Measurements from ENCODE around the gene P3R3URF. TPM values are rescaled to one million over a fixed set of nuclear protein-coding genes. Genes with fewer than 3 reads are reported as not detected.

P3R3URF gene
- total and polyA plus RNA-seq, 9 of the 15 experiments (the other 6 are each of a cell fraction or from before 2014, with no cell fraction given): not detected

GRCh38 chr1:46137916-46138315 lies 38.4 kb downstream of the P3R3URF start:
- H3K36me3 ChIP-seq (ENCODE audit: control insufficient read depth, insufficient read depth, low read length): no peaks in the 10 kb centered on the region; the same call in 2 of the 3 replicates
- DNase-seq (ENCODE audit: extremely low read depth in 1 of 4, low spot score in 3 of 4) (no peak), ATAC-seq (no peak), FAIRE-seq (no peak)
- H3K9ac ChIP-seq (ENCODE audit: insufficient read depth in 1 of 2, low read depth in 2 of 2, low read length in 2 of 2): no peak overlapping the region
- no peaks in the 10 kb centered on the region for H3K79me2 ChIP-seq (ENCODE audit: control insufficient read depth, insufficient read depth, low read length)
- no peak overlapping the region for H3K4me2 ChIP-seq (ENCODE audit: insufficient read depth, low read length)
- H3K27me3 ChIP-seq (ENCODE audit: control insufficient read depth in 2 of 2, insufficient read depth in 2 of 2, low read length in 2 of 2): no peaks in the 10 kb centered on the region
- in situ Hi-C loops (cut with MboI) (no loop called here), intact Hi-C loops (cut with micrococcal nuclease) (no loop called here)
- 45% methylated on average over 3 of the region's 3 CpGs for WGBS (ENCODE audit: insufficient coverage, low coverage, missing lambda C conversion rate)
- no peak overlapping the region for H3K27ac ChIP-seq (ENCODE audit: extremely low read depth, low read depth, low read length)
- POLR2A ChIA-PET: interaction anchor here (0.9 to 1.6 kb wide), 5 partner anchors 11 to 20 kb away, joined by 3 to 7 read pairs (median 3); no protein-coding TSS in a partner anchor
- H4K20me1 ChIP-seq (replicated peaks; ENCODE audit: control insufficient read depth, insufficient read depth, low read length): no peaks in the 10 kb centered on the region
- TF ChIP-seq ZBTB7A (IDR thresholded peaks at IDR 0.05; ENCODE audit: borderline replicate concordance, control insufficient read depth, low read depth, low read length): 0 out of 2 replicates have a peak, but pooled peaks have one; percentile 12
- no peak for TF ChIP-seq ZNF695 (CRISPR knock-in tag; IDR thresholded peaks at IDR 0.05)
- no peak for TF ChIP-seq ZSCAN32 (CRISPR knock-in tag; IDR thresholded peaks at IDR 0.05)
- peak in 1 of 2 experiments; percentile 80; a peak in 1 of 4 replicates for TF ChIP-seq SRF (CRISPR knock-in tag; IDR thresholded peaks at IDR 0.05)
- TF ChIP-seq ELK3 (CRISPR knock-in tag; IDR thresholded peaks at IDR 0.05): no peak
- peak overlapping the region; percentile 19 for H2AFZ ChIP-seq (ENCODE audit: low read depth, low read length)
- BruUV-seq (replicated peaks): no TSS peak
- CTCF ChIA-PET (ENCODE audit: low intra/inter-chr PET ratio): no interaction called here
- H3K9me1 ChIP-seq (ENCODE audit: control insufficient read depth, insufficient read depth, low read length): no peaks in the 10 kb centered on the region
- peaks cover 6 to 15% of the 10 kb centered on the region in 2 experiments; a peak in 4 of 5 replicates for H3K4me1 ChIP-seq (replicated peaks in 1 of 2; ENCODE audit: control insufficient read depth in 2 of 2, insufficient read depth in 2 of 2, low read length in 2 of 2)
- no peak overlapping the region for H3K4me3 ChIP-seq
- H3K9me3 ChIP-seq (replicated peaks; ENCODE audit: control insufficient read depth, insufficient read depth, low read depth, low read length): no peaks in the 10 kb centered on the region
